GM21576 (cell line): ENCODE data around the gene TMEM167A.
"Not testable (repeated sequence)": the region's sequence is repeated elsewhere in the genome, so short reads cannot be mapped to it uniquely, and the experiment has no call there.

Experiments
- ATAC-seq: cut with Tn5 transposase; IDR thresholded peaks from one replicate; pipeline ENCODE4 v1.9.1; 2021; ENCODE audit warnings: mild to moderate bottlenecking, moderate library complexity; ENCODE audit not compliant: unreplicated experiment

Gene TMEM167A

DNA sequence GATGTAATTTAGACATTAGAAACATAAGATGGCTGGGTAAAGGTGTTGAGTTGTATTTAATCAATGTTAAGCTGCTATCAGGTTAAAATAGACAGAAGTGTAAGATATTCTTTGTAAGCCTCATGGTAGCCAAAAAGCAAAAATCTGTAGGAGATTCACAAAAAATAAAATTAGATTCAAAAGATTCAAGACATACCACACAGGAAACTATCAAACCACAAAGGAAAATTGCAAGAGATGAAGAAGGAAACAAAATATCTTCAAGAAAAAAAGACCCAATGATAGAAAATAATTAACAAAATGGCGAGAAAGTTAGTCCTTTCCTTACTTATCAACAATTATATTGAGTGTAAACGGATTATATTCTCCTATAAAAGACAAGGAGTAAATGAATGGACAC lies 15.4 kb upstream of the TMEM167A start:
- ATAC-seq, result no peak

DNA sequence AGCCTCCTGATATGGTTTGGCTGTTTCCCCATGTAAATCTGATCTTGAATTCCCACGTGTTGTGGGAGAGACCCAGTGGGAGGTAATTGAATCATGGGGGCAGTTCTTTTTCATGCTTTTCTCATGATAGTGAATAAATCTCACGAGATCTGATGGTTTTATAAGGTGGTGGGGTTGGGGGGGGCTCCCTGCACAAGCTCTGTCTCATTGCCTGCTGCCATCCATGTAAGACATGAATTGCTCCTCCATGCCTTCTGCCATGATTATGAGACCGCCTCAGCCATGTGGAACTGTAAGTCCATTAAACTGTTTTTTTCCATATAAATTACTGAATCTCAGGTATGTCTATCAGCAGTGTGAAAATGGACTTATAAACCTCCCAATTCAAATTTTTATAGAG lies 13.0 kb upstream of the TMEM167A start:
- ATAC-seq, result no peak

DNA sequence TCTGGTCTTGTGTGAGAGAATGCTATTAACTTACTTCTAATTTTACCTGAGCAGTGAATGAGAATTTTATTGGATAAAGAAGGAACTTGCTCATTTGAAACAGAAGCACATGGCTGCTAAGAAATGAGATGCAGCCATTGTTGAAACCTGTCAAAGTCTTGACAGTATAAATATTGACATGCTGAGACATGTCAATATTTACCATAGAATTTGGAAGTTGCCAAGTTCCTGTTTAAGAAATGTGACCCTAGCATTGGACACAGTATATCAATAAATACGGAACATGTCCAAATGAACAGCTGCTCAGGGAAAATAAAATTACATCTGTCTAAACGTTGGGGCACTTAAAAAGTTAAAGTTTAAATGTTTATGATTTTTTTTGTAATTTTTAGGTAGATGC lies 7.9 kb upstream of the TMEM167A start:
- ATAC-seq, result no peak

DNA sequence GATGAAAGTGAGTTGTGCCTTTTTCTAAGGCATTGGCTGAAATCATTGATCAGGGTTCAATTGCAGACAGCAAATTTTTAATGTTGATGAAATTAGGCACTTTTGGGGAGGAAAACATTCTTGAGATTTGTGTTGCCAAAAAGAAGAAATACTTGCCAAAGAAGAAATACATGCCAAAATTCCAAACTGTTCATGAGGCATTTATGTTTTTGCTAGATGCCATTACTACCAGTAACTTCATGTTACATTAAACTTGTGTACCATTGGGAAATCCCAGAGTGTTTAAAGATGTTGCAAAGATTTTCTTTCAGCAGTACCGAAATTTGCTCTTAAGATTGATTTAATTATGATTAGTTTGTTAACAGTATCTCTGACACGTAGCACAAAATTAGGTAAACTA lies 7.1 kb upstream of the TMEM167A start:
- no peak for ATAC-seq

DNA sequence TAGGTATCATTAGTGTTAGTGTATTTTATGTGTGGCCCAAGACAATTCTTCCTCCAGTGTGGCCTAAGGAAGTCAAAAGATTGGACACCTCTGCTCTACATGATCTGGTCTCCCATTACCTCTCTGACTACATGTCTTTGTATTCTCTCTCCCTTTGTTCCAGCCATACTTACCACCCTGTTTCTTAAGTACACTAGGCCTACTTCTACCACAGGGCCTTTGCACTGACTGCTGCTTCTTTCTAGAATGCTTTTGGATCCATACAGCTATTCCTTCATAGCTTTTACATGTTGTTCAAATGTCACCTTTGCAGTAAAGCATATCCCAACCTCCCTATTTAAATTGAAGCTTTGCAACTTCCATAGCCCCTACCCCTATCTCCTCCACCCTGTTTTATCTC lies 5.6 kb upstream of the TMEM167A start:
- ATAC-seq, result no peak

DNA sequence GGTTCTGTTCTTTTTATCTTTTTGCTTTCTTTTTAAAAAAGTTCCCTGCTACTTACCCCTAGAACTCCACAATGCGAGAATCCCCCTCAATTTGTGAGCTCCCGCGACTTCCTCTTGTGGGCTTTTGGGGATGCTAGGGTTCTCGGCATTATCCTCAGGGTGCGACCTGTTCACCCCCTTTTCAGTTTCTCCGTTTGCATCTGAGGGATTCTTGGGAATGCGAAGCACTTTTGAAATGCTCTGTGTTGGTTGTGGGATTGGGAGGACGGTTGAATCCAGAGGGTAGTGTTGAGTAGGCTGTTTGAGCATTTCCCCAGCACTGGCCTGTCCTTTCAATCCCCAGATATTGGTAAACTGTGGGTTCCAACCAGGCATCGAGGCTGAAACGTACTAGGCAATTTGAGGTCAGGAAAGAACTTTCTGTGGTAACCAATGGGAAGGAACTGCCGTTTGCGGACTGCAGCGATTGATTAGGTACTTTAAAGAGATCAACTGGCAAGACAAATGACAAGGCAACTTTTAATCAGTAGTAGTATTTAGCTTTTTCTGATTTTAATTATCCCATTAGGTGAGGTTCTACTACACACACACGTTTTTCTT lies 568 bp upstream of the TMEM167A start:
- ATAC-seq, result peak; percentile 2

DNA sequence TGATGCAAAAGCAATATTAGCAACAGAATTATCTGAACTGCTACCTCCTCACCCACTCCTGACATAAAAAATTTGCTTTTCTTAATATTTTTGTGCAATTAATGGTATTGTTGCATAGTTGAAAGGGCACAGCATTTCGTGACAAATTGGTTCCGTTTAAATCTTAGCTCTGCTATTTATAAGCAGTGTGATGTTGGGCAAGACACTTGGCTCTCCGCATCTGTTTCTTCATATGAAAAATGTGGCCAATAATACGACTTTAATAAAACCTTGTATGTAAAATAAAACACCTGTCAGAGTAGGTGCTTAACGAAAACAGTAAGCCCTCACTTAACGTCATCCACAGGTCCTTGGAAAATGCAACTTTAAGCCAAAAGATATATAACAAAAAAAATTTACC lies 4.2 kb downstream of the TMEM167A start:
- no peak for ATAC-seq

DNA sequence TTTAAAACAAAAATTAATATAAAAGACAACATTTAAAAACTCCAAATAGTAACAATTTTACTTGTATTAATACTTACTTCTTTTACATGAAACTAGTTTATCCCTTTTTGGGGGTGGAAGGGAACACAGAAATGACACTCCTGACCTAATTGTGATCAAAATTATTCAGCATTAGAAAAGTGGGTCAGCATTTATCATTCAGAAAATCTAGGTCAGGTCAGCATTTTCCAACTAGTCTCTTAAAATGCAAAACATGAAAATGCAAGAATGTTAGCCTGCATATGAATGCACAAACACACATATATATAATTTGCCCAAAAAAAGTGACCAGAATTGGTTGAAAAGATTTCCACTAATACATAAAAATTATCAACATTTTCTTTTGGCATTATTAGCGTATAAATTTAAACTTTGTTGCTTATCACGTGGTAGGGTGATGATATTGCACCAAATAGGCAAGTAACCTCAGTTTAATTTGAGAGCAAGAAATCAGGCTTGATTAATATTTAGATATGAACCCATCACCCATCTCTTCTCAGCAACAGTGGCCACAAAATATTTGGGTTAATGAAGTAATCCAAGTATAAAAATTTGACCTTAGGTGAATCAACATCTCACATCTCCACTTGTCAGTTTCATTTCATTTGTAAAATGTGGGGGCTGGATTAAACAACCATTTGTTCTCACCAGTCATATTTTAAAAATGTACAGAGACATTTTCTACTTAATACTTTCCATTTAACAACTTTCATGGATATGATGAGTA lies 5.7 kb downstream of the TMEM167A start:
- no peak for ATAC-seq

DNA sequence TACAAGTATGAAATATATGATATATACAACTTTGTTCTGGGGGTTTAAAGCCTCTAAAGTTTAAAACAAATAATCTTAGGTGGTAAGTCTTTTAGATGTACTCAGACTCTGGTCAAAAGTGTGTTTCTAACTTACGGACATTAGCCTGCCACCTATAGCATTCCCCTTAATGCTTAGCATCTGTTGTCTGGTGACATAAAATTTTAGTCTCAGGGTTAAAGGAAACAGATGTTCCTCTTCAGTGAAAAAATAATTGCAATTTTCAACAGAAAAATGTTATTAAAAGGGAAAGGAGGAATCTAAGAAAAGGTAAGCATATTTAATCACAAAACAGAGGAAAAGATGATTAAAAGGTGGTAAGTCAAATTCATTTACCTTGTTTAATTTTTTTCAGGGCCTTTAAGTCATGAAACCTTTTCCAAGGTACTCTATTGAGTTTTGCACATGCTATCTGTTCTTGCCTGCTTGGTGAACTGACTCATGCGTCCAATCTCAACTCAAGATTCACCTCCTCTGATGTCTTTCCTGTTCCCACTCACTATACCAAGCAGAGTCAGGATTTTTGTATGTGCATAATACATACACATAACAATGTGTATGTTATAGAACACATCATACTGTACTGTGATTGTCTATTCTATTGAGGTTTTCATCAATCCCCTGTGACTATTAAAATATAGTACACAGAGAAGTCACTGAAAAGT lies 7.9 kb downstream of the TMEM167A start:
- no peak for ATAC-seq

DNA sequence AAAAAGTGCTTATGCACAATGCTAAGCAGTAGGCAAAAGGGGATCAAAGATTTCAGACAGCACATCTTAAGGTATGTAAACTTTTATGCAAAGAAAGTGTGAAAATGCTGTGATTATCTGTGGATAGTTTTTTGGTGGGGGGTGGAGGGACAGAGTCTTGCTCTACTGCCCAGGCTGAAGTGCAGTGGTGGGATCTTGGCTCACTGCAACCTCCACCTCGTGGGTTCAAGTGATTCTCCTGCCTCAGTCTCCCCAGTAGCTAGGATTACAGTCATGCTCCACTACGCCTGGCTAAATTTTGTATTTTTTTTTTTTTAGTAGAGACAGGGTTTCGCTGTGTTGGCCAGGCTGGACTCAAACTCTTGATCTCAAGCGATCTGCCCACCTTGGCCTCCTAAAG lies 9.8 kb downstream of the TMEM167A start:
- ATAC-seq, result not testable (repeated sequence)

DNA sequence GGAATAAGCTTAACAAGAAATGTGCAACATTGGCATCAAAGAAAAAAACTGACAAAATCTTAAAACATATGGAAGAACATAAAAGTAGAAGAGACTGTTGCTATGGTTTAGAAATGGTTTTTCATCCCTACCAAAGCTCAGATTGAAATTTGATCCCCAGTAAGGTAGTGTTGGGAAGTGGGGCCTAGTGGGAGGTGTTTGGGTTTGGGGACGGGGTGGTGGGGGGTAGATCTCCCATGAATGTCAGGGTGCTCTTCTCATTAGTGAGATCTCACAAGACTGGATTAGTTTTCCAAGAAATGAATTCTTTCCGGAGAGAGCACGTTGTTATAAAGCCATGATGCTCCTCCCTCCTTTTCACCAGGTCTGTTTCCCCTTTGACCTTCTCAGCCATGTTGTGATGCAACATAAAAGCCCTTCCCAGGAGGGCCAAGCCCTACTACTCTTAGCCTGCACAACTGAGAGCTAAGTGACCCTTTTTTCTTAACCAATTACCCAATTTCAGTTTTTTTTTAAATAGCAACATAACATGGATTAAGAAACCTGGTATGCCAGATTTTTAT lies 10.6 kb downstream of the TMEM167A start:
- ATAC-seq, result no peak

DNA sequence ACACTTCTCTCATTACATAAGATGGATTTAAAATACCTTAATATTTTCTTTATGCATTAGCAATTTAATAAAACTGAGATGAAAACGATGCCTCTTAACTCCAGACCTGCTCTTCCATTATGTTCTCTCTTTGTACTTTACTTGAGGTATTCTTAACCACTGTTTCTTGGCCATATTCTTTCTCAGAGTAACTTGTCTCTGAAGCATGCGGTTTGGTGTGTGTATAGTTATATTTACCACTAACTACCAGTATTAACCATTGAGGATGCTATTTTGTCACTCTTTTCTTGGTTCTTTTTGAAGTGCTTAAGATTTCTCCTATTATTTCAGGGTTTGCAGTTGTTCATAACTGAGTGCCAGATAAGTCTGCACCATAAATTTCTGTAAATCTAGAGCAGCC lies 17.9 kb downstream of the TMEM167A start:
- ATAC-seq, result no peak

DNA sequence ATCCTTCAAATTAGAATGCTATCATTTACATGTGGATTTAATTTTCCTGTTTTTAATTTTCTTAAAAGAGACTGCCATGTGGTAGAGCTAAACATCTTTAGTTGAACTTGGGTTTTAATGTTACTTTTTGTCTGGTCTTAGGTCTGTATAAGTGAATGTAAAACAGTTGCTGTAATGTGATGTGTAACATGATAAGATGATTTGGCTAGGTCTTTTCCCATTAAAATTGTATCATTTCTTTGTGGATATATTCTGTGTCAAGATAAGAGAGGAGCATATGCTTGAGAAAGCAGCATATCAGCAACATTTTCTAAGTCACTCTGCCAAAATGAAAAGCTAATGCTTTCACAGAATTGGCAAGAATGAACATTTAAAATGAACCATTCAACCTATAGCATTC lies 18.5 kb downstream of the TMEM167A start:
- ATAC-seq, result no peak

DNA sequence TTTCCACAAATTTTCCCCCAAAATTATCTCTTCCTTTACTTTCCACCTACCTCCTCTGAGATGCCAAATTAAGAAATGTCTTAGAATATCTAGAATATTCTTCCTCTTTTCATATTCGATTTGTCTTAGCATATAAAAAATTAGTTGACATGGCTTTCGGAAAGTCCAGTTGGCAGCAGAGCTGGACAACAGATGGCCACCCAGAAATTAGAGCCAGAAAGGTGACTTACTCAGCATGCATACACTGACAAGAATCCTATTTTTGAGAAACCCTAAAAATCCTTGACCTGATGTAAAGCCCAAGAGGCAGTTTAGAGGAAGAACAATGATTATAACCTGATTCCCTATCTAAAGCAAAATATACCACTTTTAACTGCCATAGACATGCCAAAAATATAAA lies 22.0 kb downstream of the TMEM167A start:
- ATAC-seq, result no peak

DNA sequence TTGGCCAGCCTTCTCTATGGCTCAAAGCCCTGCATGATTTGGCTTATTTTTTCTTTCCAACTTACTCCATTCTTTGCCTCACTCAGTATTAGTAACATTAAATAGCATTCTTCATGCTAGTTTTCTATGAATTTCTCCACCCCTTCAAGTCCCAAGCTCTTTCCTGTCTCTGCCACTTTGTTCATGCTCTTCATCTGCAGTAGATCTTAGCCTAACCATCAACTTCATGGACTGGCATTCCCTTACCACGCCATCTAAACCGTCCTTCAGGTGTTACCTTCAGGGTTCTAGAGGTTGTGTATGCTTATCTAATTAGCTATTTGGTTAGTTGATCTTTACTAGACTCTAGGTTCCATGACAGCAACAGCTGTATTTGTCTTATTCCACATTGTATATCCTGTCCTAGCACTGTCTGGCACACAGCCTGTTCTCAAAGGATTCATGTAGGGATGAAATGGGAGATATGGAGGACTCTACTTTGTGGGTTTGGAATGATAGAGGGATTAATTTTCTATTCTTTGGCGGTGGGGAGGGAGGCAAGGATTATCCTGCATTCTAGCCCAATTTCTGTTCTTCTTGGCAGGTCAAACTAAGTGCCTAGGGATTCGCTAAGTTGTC lies 26.4 kb downstream of the TMEM167A start:
- ATAC-seq, result no peak

DNA sequence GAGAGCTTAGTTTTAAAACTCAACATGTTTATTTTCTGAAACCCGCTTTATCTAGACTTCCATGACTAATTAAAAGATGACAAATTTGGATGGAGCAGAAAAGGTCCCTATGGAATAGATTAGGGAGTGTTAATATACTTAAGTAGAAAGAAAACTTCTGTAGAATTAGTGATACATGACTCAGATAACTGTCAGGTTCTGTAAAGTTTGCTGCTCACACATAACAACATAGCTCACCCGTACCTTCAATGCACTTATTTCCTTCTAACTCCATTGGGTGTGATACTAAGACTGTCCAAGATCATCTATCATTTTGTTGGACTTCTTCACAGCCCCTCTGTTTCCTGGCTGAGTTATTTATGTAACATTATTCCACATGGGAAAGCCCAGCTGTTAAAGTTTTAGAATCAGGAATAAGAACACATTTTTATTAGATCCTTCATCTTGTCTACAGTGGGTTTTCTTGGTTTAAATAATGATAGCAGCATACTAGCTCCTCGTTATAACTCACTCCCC lies 27.8 kb downstream of the TMEM167A start:
- no peak for ATAC-seq

DNA sequence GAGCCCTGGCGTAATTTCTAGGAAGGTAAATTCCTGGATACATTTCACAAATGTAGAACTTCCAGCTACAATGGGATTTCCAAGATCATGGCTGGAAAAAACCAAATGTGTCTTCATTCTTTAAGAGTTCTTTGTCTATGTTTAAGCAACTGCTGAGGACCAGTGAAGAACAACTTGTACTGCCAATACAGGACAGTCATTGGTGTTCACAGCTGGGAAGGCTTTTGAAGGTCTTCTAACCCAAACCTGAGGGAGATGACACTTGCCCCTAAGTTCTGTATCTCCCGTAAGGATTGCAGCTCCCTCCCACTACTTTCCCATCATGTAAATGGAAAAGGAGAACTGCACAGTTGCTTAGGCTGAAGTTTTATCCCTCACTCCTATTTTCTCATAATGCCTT lies 28.4 kb downstream of the TMEM167A start:
- ATAC-seq, result no peak

DNA sequence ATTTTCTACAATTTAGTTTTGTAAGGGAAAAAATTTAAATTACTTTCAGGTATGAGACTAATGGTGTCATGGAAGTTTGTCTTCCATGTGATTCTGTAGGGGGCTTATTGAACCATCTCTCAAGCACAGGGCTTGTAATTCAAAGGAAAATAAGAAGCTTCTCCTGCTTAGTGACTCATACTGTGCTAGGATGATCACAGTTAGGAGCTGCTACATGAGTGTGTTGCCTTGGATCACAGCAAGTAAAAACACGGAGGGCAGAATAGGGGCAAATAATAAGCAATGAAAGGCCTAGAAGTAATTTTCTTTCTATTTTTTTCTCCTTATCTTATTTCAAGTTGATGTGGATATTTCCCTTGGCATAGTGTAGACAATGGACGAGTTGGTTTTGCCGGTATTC lies 28.9 kb downstream of the TMEM167A start:
- ATAC-seq, result no peak

DNA sequence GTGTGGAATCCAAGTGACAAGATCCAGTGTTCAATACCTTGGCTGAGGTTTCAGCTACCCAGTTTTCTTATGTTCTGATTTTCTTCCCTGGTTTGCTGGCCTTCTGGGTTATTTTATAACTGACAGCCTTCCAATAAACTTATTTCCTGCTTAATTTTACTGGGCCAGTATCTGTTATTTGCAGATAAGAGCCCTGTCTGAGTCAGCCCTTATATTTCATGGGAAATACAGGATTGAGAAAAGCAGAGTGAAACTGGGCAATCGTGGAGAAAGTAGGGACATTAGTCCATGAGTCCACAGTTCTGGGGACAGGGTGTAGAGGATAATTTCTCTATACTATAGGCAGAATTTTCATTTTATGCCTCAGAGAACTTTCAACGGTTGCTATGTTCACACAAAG lies 32.3 kb downstream of the TMEM167A start:
- ATAC-seq, result no peak

DNA sequence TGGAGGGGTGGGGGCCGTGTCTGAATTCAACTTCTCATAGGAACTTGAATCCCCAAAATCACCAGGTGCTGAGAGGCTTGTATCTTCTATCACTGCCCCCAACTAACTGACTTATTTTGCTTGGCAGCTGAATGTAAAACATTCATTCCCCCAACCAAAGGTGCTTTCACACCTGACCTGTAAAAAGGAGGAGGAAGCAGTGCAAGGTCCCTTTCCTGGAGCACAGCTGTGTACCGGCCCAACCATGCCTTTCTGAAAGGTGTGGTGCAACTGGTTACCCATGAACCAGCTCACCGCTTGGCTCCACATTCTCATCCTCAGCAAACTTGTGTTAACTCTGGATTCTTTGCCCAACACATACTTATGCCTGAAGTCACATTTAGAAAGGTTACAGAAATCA lies 34.7 kb downstream of the TMEM167A start:
- ATAC-seq, result no peak

DNA sequence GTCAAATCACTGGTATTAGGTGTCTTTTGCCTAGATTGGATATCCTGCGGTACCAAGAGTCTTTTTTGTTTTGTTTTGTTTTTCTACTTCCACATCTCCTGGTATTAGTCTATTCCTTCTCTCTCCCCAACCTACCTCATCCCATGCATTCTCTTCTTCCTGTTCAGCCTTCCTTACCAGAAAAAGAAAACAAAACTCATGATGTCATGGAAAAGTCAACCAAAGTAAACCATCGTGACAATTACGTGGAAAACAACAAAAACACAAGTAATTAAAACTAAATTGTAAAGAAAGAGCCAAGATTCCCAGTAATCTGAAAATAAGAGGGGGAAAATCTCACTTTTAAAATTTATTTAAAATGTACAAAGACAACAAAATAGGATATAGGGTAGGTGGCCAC lies 38.3 kb downstream of the TMEM167A start:
- ATAC-seq, result no peak
